ENCODE data around the gene IL17REL.

Gene IL17REL

DNA sequence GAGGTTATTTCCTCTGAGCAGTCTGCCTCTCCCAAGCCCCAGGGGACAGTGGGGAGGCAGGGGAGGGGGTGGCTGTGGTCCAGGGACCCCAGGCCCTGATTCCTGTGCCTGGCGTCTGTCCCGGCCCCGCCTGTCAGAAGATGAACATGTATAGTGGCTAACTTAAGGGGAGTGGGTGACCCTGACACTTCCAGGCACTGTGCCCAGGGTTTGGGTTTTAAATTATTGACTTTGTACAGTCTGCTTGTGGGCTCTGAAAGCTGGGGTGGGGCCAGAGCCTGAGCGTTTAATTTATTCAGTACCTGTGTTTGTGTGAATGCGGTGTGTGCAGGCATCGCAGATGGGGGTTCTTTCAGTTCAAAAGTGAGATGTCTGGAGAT lies 48.9 kb downstream of the IL17REL start:
- H3K4me3 ChIP-seq (replicated peaks; ENCODE audit: low read depth, low read length): peak overlapping the region; percentile 82
- DNase-seq (ENCODE audit: low read depth): no peak
- TF ChIP-seq, protein P1, sequence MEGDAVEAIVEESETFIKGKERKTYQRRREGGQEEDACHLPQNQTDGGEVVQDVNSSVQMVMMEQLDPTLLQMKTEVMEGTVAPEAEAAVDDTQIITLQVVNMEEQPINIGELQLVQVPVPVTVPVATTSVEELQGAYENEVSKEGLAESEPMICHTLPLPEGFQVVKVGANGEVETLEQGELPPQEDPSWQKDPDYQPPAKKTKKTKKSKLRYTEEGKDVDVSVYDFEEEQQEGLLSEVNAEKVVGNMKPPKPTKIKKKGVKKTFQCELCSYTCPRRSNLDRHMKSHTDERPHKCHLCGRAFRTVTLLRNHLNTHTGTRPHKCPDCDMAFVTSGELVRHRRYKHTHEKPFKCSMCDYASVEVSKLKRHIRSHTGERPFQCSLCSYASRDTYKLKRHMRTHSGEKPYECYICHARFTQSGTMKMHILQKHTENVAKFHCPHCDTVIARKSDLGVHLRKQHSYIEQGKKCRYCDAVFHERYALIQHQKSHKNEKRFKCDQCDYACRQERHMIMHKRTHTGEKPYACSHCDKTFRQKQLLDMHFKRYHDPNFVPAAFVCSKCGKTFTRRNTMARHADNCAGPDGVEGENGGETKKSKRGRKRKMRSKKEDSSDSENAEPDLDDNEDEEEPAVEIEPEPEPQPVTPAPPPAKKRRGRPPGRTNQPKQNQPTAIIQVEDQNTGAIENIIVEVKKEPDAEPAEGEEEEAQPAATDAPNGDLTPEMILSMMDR (IDR thresholded peaks at IDR 0.05; ENCODE audit: low read length, missing control alignments): no peak

DNA sequence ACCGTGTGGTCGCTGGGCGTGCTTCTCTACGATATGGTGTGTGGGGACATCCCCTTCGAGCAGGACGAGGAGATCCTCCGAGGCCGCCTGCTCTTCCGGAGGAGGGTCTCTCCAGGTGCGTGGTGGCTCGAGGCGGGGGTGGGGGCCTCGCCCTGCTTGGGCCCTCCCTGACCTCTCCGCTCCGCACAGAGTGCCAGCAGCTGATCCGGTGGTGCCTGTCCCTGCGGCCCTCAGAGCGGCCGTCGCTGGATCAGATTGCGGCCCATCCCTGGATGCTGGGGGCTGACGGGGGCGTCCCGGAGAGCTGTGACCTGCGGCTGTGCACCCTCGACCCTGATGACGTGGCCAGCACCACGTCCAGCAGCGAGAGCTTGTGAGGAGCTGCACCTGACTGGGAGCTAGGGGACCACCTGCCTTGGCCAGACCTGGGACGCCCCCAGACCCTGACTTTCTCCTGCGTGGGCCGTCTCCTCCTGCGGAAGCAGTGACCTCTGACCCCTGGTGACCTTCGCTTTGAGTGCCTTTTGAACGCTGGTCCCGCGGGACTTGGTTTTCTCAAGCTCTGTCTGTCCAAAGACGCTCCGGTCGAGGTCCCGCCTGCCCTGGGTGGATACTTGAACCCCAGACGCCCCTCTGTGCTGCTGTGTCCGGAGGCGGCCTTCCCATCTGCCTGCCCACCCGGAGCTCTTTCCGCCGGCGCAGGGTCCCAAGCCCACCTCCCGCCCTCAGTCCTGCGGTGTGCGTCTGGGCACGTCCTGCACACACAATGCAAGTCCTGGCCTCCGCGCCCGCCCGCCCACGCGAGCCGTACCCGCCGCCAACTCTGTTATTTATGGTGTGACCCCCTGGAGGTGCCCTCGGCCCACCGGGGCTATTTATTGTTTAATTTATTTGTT lies 49.6 kb downstream of the IL17REL start:
- DNase-seq (ENCODE audit: low read depth): no peak
- TF ChIP-seq, protein P1 (IDR thresholded peaks at IDR 0.05; ENCODE audit: low read length, missing control alignments): no peak
- peak overlapping the region; percentile 82 for H3K4me3 ChIP-seq (replicated peaks; ENCODE audit: low read depth, low read length)

DNA sequence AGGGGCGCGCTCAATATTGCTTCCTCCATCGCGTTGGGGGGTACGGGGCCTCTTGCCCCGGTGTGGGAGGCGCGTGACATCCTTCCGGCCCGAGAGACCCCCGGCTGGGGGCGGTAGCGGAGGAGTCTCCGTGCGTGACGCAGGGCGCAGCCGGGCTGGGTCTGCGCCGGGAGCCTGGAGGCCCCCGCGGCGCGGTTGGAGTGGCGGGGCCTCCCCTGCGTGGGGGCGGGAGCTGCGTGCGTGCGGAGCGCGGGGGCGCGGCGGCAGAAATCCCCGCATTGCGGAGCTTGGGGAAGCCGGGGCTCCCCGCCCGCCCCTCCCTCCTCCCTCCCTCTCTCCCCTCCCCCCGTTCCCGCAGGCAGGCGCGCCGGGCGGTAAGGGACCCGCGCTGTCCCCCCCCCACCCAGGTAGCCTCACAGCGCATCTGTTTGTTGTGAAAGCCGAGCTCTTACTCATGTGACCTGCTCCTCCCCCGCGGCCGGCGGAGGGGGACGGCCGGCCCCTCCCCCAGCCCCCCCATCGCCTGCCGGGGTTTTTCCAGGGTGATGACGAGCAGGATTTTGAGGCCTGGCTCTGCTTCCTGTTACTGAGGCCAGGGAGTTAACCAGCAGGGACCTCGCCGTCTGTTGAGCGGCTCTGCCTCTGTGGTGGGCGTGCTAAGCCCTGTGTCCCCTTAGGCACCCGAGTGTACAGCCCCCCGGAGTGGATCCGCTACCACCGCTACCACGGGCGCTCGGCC lies 50.4 kb downstream of the IL17REL start:
- TF ChIP-seq, protein P1 (IDR thresholded peaks at IDR 0.05; ENCODE audit: low read length, missing control alignments): no peak
- peak overlapping the region; percentile 82 for H3K4me3 ChIP-seq (replicated peaks; ENCODE audit: low read depth, low read length)
- peak; percentile 94 for DNase-seq (ENCODE audit: low read depth)

DNA sequence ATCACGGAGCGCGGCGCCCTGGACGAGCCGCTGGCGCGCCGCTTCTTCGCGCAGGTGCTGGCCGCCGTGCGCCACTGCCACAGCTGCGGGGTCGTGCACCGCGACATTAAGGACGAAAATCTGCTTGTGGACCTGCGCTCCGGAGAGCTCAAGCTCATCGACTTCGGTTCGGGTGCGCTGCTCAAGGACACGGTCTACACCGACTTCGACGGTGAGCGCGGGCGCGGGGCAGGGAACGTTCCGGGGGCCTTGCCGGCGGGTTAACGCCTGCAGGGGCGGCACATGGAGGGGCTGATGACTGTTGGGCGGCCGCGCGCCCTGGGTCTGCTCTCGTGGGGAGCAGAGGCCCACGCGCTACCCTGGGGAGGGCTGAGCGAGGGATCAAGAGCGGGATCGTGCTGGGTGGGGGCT lies 51.0 kb downstream of the IL17REL start:
- H3K4me3 ChIP-seq (replicated peaks; ENCODE audit: low read depth, low read length): peak overlapping the region; percentile 82
- TF ChIP-seq, protein P1 (IDR thresholded peaks at IDR 0.05; ENCODE audit: low read length, missing control alignments): no peak
- DNase-seq (ENCODE audit: low read depth): peak; percentile 30

DNA sequence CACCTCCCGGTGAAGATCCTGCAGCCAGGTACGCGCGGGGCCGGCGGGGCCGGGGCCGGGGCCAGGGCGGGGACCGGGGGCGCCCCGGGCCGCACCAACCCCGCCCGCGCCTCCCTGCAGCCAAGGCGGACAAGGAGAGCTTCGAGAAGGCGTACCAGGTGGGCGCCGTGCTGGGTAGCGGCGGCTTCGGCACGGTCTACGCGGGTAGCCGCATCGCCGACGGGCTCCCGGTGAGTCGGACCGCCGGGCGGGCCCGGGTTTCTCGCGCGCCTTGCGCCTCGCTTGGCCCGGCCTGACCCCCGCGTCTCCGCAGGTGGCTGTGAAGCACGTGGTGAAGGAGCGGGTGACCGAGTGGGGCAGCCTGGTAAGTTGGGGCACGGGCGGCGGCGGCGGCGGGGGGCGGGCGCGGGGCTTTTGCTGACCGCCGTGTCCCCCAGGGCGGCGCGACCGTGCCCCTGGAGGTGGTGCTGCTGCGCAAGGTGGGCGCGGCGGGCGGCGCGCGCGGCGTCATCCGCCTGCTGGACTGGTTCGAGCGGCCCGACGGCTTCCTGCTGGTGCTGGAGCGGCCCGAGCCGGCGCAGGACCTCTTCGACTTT lies 51.5 kb downstream of the IL17REL start:
- peak overlapping the region; percentile 82 for H3K4me3 ChIP-seq (replicated peaks; ENCODE audit: low read depth, low read length)
- peak; percentile 49 for DNase-seq (ENCODE audit: low read depth)
- TF ChIP-seq, protein P1 (IDR thresholded peaks at IDR 0.05; ENCODE audit: low read length, missing control alignments): no peak

DNA sequence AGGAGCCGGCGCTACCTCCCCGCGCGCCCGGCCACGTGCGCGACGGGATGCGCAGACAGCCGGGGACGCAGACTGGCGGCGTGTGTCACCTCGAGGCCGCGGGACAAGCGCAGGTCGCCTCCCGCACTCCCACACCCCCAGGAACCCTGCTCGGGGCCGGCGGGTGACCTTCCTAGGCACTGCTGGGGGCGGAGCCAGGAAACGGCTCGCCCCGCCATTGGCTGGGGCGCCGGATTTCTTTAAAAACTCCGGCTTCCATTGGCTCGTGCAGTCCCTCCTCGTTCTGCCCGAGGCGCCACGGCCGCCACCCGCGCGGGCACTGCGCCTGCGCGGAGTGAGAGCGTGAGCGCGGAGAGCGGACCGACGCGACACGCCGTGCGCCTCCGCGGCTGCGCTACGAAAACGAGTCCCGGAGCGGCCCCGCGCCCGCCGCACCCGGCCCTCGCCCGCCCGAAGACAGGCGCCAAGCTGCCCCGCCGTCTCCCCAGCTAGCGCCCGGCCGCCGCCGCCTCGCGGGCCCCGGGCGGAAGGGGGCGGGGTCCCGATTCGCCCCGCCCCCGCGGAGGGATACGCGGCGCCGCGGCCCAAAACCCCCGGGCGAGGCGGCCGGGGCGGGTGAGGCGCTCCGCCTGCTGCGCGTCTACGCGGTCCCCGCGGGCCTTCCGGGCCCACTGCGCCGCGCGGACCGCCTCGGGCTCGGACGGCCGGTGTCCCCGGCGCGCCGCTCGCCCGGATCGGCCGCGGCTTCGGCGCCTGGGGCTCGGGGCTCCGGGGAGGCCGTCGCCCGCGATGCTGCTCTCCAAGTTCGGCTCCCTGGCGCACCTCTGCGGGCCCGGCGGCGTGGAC lies 52.2 kb downstream of the IL17REL start, which contains the start of gene PIM3:
Gene PIM3, plus strand, starts transcription at position 614 of the 846 bp plus-strand sequence. Its CDS starts 176 bp downstream, at position 790.
- peak; percentile 96 for DNase-seq (ENCODE audit: low read depth)
- TF ChIP-seq, protein P1 (IDR thresholded peaks at IDR 0.05; ENCODE audit: low read length, missing control alignments): no peak
- H3K4me3 ChIP-seq (replicated peaks; ENCODE audit: low read depth, low read length): peak within 1 kb of the TSS; percentile 82
